Measurements from ENCODE around the gene MMP19.

DNA sequence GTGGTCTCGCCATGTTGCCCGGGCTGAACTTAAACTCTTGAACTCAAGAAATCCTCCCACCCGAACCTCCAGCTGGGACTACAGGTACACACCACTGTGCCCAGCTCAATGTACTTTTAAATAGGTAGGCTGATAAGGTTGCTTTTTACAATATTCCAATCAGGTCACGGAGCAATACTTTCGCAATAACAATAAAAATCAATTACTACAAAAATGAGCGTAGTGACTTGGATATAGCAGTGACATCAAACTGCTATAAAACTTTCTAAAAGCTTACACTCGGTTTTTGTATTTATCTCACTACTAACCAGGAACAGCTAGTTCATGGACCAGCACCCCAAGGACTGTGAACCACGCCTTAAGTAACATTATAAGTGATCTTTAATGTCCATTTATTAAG lies 35.8 kb downstream of the MMP19 start:
- TF ChIP-seq, protein P1, sequence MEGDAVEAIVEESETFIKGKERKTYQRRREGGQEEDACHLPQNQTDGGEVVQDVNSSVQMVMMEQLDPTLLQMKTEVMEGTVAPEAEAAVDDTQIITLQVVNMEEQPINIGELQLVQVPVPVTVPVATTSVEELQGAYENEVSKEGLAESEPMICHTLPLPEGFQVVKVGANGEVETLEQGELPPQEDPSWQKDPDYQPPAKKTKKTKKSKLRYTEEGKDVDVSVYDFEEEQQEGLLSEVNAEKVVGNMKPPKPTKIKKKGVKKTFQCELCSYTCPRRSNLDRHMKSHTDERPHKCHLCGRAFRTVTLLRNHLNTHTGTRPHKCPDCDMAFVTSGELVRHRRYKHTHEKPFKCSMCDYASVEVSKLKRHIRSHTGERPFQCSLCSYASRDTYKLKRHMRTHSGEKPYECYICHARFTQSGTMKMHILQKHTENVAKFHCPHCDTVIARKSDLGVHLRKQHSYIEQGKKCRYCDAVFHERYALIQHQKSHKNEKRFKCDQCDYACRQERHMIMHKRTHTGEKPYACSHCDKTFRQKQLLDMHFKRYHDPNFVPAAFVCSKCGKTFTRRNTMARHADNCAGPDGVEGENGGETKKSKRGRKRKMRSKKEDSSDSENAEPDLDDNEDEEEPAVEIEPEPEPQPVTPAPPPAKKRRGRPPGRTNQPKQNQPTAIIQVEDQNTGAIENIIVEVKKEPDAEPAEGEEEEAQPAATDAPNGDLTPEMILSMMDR (IDR thresholded peaks at IDR 0.05), result no peak
- no peak for TF ChIP-seq EZH2 (IDR thresholded peaks at IDR 0.05)
- no peak for TF ChIP-seq EZH2phosphoT487 (IDR thresholded peaks at IDR 0.05)

Measured in neural progenitor cell (in vitro differentiated cells).